Keratinocyte (primary cell): ENCODE measurements around the gene TAL1. TPM values are rescaled to one million over a fixed set of nuclear protein-coding genes. Genes with fewer than 3 reads are reported as not detected.

Experiments
- DNase-seq: peaks from one replicate; pipeline ENCODE4 v3.0.0-alpha.2; 2011; ENCODE audit warnings: low read depth, missing footprints, low spot score
- FAIRE-seq: peaks from 2 replicates; lab custom pipeline; 2011; peaks lifted over from hg19 to GRCh38; lab: Jason Lieb, UNC
- H2AFZ ChIP-seq: 2 replicates; pipeline ENCODE4 v1.6.0; 2012; ENCODE audit warnings: low read length, control low read depth, inconsistent platforms; ENCODE audit not compliant: control insufficient read depth
- H3K27ac ChIP-seq: 2 replicates; pipeline ENCODE4 v1.5.1; 2011; ENCODE audit warnings: low read length; ENCODE audit not compliant: control insufficient read depth, insufficient read depth
- H3K27me3 ChIP-seq: 3 replicates; pipeline ENCODE4 v1.6.0; 2011; ENCODE audit warnings: low read length; ENCODE audit not compliant: control insufficient read depth, insufficient read depth; ENCODE audit errors: extremely low read depth
- H3K36me3 ChIP-seq, 2 experiments: 2 replicates in 1 of 2; 3 replicates in 1 of 2; pipeline ENCODE4 v1.5.1; 2011; ENCODE audit warnings: low read length in 2 of 2, mild to moderate bottlenecking in 1 of 2; ENCODE audit not compliant: control insufficient read depth in 2 of 2, insufficient read depth in 2 of 2; ENCODE audit errors: extremely low read depth in 1 of 2
- H3K4me1 ChIP-seq: 3 replicates; pipeline ENCODE4 v1.5.1; 2011; ENCODE audit warnings: low read length; ENCODE audit not compliant: control insufficient read depth, insufficient read depth; ENCODE audit errors: extremely low read depth
- H3K4me2 ChIP-seq: 3 replicates; pipeline ENCODE4 v1.6.0; 2011; ENCODE audit warnings: low read depth, low read length; ENCODE audit not compliant: control insufficient read depth, insufficient read depth; ENCODE audit errors: extremely low read depth
- H3K4me3 ChIP-seq, 3 experiments: fragments of 200-600 bp in 1 of 3; sonication (generic) in 1 of 3; 2 replicates in 2 of 3; 3 replicates in 1 of 3; pipeline ENCODE4 v1.5.1; 2011 to 2016; ENCODE audit warnings: low read length in 3 of 3, mild to moderate bottlenecking in 3 of 3, control low read depth in 2 of 3, inconsistent platforms in 1 of 3, low read depth in 1 of 3, mixed read lengths in 1 of 3, mixed run types in 1 of 3, moderate library complexity in 1 of 3; ENCODE audit not compliant: control insufficient read depth in 2 of 3, insufficient read depth in 2 of 3; ENCODE audit errors: extremely low read depth in 1 of 3
- H3K79me2 ChIP-seq: 2 replicates; pipeline ENCODE4 v1.6.0; 2012; ENCODE audit warnings: low read length; ENCODE audit not compliant: control insufficient read depth, insufficient read depth
- H3K9ac ChIP-seq: 3 replicates; pipeline ENCODE4 v1.6.0; 2011; ENCODE audit warnings: low read length; ENCODE audit not compliant: control insufficient read depth, insufficient read depth; ENCODE audit errors: extremely low read depth
- H3K9me1 ChIP-seq: 3 replicates; pipeline ENCODE4 v1.6.0; 2011; ENCODE audit warnings: low read length; ENCODE audit not compliant: control insufficient read depth, insufficient read depth; ENCODE audit errors: extremely low read depth
- H3K9me3 ChIP-seq: 2 replicates; pipeline ENCODE4 v1.5.1; 2012; ENCODE audit warnings: low read depth, low read length; ENCODE audit not compliant: control insufficient read depth
- H4K20me1 ChIP-seq: 3 replicates; pipeline ENCODE4 v1.6.0; 2011; ENCODE audit warnings: low read length; ENCODE audit not compliant: control insufficient read depth, insufficient read depth; ENCODE audit errors: extremely low read depth
- EZH2 ChIP-seq: IDR thresholded peaks from one replicate; pipeline ENCODE4 v1.6.1; 2012; ENCODE audit warnings: inconsistent platforms, mild to moderate bottlenecking, low read length, moderate library complexity
- dilution Hi-C: fragments of 300-500 bp; cut with MboI; formaldehyde crosslinking; loops from one replicate; pipeline ENCODE4 v1.7.0; 2020; ENCODE audit warnings: low sequenced_read_pairs; ENCODE audit not compliant: extremely low pct_ligation_motif_present
- polyA plus RNA-seq, 5 experiments: library from polyadenylated mRNA; depleted of rRNA in 3 of 5; stranded (reverse) in 3 of 5; stranded (forward) in 1 of 5; unstranded in 1 of 5; fragments of >200 nt; gene quantifications; 1 replicate in 1 of 5; 2 replicates in 3 of 5; 3 replicates in 1 of 5; pipeline versions ENCODE4 v1.2.1 to v1.2.3, GENCODE V29; 2011 to 2012; ENCODE audit warnings: missing spikeins in 2 of 5, low read depth in 1 of 5, low replicate concordance in 1 of 5
- TF ChIP-seq, protein P1 (sequence below), 3 experiments: IDR thresholded peaks in 1 of 3; conservative IDR thresholded peaks in 1 of 3; optimal IDR thresholded peaks in 1 of 3; 2 replicates in 2 of 3; 3 replicates in 1 of 3; pipeline versions ENCODE3 to v1.5.1; 2011; ENCODE audit warnings: low read length in 3 of 3, mild to moderate bottlenecking in 3 of 3, moderate library complexity in 2 of 3, control low read depth in 1 of 3, inconsistent platforms in 1 of 3; ENCODE audit not compliant: insufficient read depth in 2 of 3; ENCODE audit errors: extremely low read depth in 1 of 3

TAL1 gene
- polyA plus RNA-seq, 1 donor (not counting 4 experiments of a cell fraction or from before 2014, with no cell fraction given): not detected

DNA sequence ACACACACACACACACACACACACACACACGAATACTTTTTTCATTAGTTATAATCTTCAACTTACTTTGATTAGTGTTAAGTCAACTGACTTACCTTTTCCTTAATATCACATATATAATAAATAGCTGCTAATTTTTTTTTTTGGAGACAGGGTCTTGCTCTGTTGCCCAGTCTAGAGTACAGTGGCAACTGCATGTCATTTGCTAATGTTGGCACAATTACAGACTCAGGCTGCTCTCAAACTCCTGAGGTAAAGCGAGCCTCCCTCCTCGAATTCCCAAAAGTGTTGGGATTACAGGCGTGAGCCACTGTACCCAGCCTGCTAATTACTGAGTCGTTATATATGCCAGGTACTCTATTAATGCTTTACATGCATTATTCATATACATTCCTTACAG lies 20.8 kb upstream of the TAL1 start:
- H3K9me1 ChIP-seq: no peaks in the 10 kb centered on the region
- no peak overlapping the region for H3K4me2 ChIP-seq
- H3K9me3 ChIP-seq: no peaks in the 10 kb centered on the region
- dilution Hi-C loops: no loop called here
- TF ChIP-seq, protein P1, sequence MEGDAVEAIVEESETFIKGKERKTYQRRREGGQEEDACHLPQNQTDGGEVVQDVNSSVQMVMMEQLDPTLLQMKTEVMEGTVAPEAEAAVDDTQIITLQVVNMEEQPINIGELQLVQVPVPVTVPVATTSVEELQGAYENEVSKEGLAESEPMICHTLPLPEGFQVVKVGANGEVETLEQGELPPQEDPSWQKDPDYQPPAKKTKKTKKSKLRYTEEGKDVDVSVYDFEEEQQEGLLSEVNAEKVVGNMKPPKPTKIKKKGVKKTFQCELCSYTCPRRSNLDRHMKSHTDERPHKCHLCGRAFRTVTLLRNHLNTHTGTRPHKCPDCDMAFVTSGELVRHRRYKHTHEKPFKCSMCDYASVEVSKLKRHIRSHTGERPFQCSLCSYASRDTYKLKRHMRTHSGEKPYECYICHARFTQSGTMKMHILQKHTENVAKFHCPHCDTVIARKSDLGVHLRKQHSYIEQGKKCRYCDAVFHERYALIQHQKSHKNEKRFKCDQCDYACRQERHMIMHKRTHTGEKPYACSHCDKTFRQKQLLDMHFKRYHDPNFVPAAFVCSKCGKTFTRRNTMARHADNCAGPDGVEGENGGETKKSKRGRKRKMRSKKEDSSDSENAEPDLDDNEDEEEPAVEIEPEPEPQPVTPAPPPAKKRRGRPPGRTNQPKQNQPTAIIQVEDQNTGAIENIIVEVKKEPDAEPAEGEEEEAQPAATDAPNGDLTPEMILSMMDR (optimal IDR thresholded peaks at IDR 0.05 in 1 of 3, IDR thresholded peaks at IDR 0.05 in 1 of 3, conservative IDR thresholded peaks at IDR 0.05 in 1 of 3; ENCODE audit: extremely low read depth in 1 of 3, insufficient read depth in 2 of 3, low read length in 3 of 3): no peak
- TF ChIP-seq EZH2: no peak
- H3K36me3 ChIP-seq: peaks cover 0 to 3% of the 10 kb centered on the region in 2 experiments
- H3K9ac ChIP-seq: no peak overlapping the region
- H3K27me3 ChIP-seq: no peaks in the 10 kb centered on the region
- H2AFZ ChIP-seq: no peak overlapping the region
- no peak for FAIRE-seq
- no peak for DNase-seq
- H3K4me3 ChIP-seq: no peak overlapping the region
- H4K20me1 ChIP-seq: no peaks in the 10 kb centered on the region
- H3K79me2 ChIP-seq: no peaks in the 10 kb centered on the region
- H3K4me1 ChIP-seq: no peaks in the 10 kb centered on the region
- H3K27ac ChIP-seq: no peak overlapping the region

DNA sequence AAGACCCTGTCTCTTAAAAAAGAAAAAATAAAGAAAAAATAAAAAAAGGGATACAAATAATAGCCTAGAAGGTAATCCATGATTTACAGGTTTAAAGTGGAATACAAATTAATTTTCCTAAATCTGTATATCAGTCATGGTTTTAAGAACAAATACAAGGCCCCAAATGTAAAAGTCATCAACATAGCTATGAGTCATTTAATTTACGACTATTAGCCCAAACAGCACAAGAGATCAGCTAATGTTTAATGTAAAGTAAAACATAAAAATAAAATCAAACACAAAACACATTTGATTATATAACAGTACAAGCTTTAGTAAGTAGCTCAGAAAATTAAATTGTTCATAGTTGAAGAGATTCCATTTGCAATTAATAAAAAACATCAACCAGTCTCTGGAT lies 20.3 kb upstream of the TAL1 start:
- FAIRE-seq: no peak
- no peaks in the 10 kb centered on the region for H3K9me1 ChIP-seq
- H3K9me3 ChIP-seq: no peaks in the 10 kb centered on the region
- H3K9ac ChIP-seq: no peak overlapping the region
- H3K4me3 ChIP-seq: no peak overlapping the region
- H3K36me3 ChIP-seq: no peaks in the 10 kb centered on the region
- dilution Hi-C loops: no loop called here
- DNase-seq: no peak
- no peaks in the 10 kb centered on the region for H4K20me1 ChIP-seq
- H3K4me2 ChIP-seq: no peak overlapping the region
- no peak overlapping the region for H3K27ac ChIP-seq
- H3K4me1 ChIP-seq: no peaks in the 10 kb centered on the region
- H3K79me2 ChIP-seq: no peaks in the 10 kb centered on the region
- no peak overlapping the region for H2AFZ ChIP-seq
- no peak for TF ChIP-seq EZH2
- TF ChIP-seq, protein P1 (optimal IDR thresholded peaks at IDR 0.05 in 1 of 3, IDR thresholded peaks at IDR 0.05 in 1 of 3, conservative IDR thresholded peaks at IDR 0.05 in 1 of 3; ENCODE audit: extremely low read depth in 1 of 3, insufficient read depth in 2 of 3, low read length in 3 of 3): no peak
- H3K27me3 ChIP-seq: no peaks in the 10 kb centered on the region
